Sigmoid colon (tissue), 4 donors: Measurements from ENCODE around the gene KCNH3.

Source experiments
- CTCF ChIP-seq, 4 experiments: fragments of 450-650 bp in 3 of 4; fragments of 200-600 bp in 1 of 4; IDR thresholded peaks; one replicate each; pipeline ENCODE4 v1.5.1; 2016 to 2019; ENCODE audit warnings: antibody characterized with exemption in 4 of 4, mild to moderate bottlenecking in 3 of 4, moderate library complexity in 2 of 4
- POLR2AphosphoS5 ChIP-seq, 4 donors: sonication (generic); formaldehyde crosslinking; IDR thresholded peaks; one replicate each; pipeline ENCODE4 v1.6.1; 2017; ENCODE audit warnings: antibody characterized with exemption in 4 of 4

- no peak for TF ChIP-seq CTCF (IDR thresholded peaks at IDR 0.05)
- TF ChIP-seq POLR2AphosphoS5 (IDR thresholded peaks at IDR 0.05): no peak
These were observed 7.7 kb downstream of the KCNH3 start for GRCh38 chr12:49546481-49546880.
